ENCODE data around the gene HECTD4. TPM values are rescaled to one million over a fixed set of nuclear protein-coding genes. Genes with fewer than 3 reads are reported as not detected.

HECTD4 gene
- total RNA-seq, 1 experiment from 2014 or later: 31.2 TPM

DNA sequence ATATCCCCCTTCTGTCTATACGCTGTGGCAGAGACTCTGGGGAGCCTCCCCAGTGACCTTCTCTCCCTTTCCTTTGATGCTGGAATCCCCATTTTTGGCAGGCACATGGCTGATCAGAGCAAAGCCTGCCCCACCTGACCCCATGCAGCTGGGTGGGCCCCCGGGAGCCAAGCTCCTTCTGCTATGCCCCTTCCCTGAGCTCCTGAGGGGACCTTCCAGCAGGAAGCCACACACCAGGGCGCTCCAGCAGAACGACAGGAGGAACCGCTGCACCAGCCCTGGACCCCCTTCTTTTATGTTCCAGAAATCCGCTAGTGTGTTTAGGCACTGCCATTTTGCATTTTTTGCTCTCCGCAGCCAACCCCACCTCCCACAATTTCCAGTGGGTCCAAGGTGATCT, 212.3 kb downstream of the HECTD4 start (continued):
- TF ChIP-seq EZH2 (IDR thresholded peaks at IDR 0.05) (no peak), POLR2AphosphoS5 (IDR thresholded peaks at IDR 0.05; ENCODE audit: low read depth, low read length) (no peak), ZFX (IDR thresholded peaks at IDR 0.05) (no peak), ELF1 (IDR thresholded peaks at IDR 0.05; ENCODE audit: borderline replicate concordance, low read depth) (no peak)

DNA sequence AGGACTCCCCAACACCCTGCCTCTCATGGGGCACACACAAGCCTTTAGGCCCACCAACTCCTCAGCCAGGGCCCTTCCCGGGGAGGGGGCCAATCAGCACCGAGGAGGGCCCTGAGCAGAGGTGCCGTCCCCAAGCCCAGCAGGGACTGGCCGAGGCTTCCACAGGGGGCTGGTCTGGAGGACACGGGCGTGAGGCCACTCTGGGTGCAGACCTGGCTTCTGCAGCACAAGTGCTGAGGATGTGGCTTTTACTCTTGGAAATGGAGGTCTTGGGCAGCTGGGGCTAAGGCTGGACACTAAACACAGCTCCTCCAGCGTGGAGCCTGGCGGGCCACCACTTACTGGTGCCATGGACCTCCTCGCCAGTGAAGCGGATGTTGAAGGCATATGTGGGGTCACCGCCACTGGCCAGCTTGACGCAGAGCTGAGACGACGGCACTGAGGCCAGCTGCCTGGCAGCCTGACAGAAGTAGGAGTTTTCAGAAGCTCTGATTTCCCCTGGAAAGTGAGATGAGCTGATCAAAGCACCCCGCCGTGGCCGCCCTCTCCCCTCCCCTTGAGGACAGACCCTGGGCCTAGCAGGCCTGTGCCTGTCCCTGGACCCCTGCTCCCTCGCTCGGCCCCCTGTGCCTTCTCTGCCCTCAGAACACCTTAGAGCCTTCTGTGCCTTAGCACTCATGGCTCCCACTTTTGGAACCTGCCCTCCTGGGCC, 212.9 kb downstream of the HECTD4 start:
- POLR2A ChIA-PET: no interaction called here

GRCh38 chr12:112168561-112168971, 213.7 kb downstream of the HECTD4 start:
- no TSS peak for BruUV-seq (replicated peaks)
- Histone ChIP-seq H3K9me3 (ENCODE audit: control insufficient read depth in 1 of 2, insufficient read depth in 1 of 2, low read depth in 1 of 2, low read length in 2 of 2) (no peaks in the 10 kb centered on the region), H3K27ac (ENCODE audit: low read depth, low read length) (no peak overlapping the region), H3K9me2 (ENCODE audit: insufficient read depth) (no peaks in the 10 kb centered on the region), H3K4me1 (ENCODE audit: control insufficient read depth in 1 of 2, insufficient read depth in 2 of 2, low read length in 2 of 2) (no peaks in the 10 kb centered on the region; a peak in 1 of 4 replicates), H3K9ac (ENCODE audit: low read length) (no peak overlapping the region), H3K4me3 (replicated peaks in 1 of 2; ENCODE audit: low read depth in 1 of 2, low read length in 2 of 2) (no peak overlapping the region), H2AFZ (ENCODE audit: low read depth, low read length, poor library complexity, severe bottlenecking) (no peak overlapping the region), H3K79me2 (ENCODE audit: insufficient read depth, low read length) (no peaks in the 10 kb centered on the region), H3K4me2 (ENCODE audit: low read length) (no peak overlapping the region), H4K20me1 (ENCODE audit: insufficient read depth) (no peaks in the 10 kb centered on the region), H3K36me3 (ENCODE audit: control insufficient read depth in 1 of 2, insufficient read depth in 2 of 2, low read length in 2 of 2) (no peaks in the 10 kb centered on the region; a peak in 1 of 4 replicates), H3K27me3 (ENCODE audit: insufficient read depth, low read length) (no peaks in the 10 kb centered on the region)
- RAD21 ChIA-PET (ENCODE audit: low non-redundant PET in 1 of 2, low total read pairs in 2 of 2, uncharacterized antibody in 2 of 2, unreplicated experiment in 2 of 2): no interaction called here
- ATAC-seq: no peak
- POLR2A ChIA-PET: no interaction called here
- intact Hi-C loops (cut with micrococcal nuclease): no loop called here
- no peak for TF ChIP-seq JUND (IDR thresholded peaks at IDR 0.05)
- no peak for TF ChIP-seq TCF7L2 (IDR thresholded peaks at IDR 0.05; ENCODE audit: borderline replicate concordance, extremely low read depth, insufficient read depth, insufficient read length)
- no peak for TF ChIP-seq MAX (IDR thresholded peaks at IDR 0.05)
- no peak for TF ChIP-seq EGR1 (IDR thresholded peaks at IDR 0.05; ENCODE audit: low read depth)
- no peak for TF ChIP-seq ZNF274 (IDR thresholded peaks at IDR 0.05; ENCODE audit: low read depth, low read length)
- no peak for TF ChIP-seq ZBTB33 (IDR thresholded peaks at IDR 0.05; ENCODE audit: extremely low read depth, insufficient replicate concordance, low read length)
- no peak for TF ChIP-seq FOSL1 (IDR thresholded peaks at IDR 0.05; ENCODE audit: low read depth)
- no peak for TF ChIP-seq POLR2AphosphoS5 (IDR thresholded peaks at IDR 0.05; ENCODE audit: low read depth, low read length)
- no peak for DNase-seq (ENCODE audit: low read depth, low spot score)
- CTCF ChIA-PET: no interaction called here

More for the DNA sequence above, 212.9 kb downstream of the HECTD4 start:
- Histone ChIP-seq H3K9me3 (ENCODE audit: control insufficient read depth in 1 of 2, insufficient read depth in 1 of 2, low read depth in 1 of 2, low read length in 2 of 2) (no peaks in the 10 kb centered on the region), H3K9ac (ENCODE audit: low read length) (no peak overlapping the region), H4K20me1 (ENCODE audit: insufficient read depth) (no peaks in the 10 kb centered on the region), H3K4me3 (replicated peaks in 1 of 2; ENCODE audit: low read depth in 1 of 2, low read length in 2 of 2) (no peak overlapping the region), H3K36me3 (ENCODE audit: control insufficient read depth in 1 of 2, insufficient read depth in 2 of 2, low read length in 2 of 2) (no peaks in the 10 kb centered on the region; a peak in 1 of 4 replicates), H3K79me2 (ENCODE audit: insufficient read depth, low read length) (no peaks in the 10 kb centered on the region), H3K9me2 (ENCODE audit: insufficient read depth) (no peaks in the 10 kb centered on the region), H3K27ac (ENCODE audit: low read depth, low read length) (no peak overlapping the region), H2AFZ (ENCODE audit: low read depth, low read length, poor library complexity, severe bottlenecking) (no peak overlapping the region), H3K27me3 (ENCODE audit: insufficient read depth, low read length) (no peaks in the 10 kb centered on the region), H3K4me2 (ENCODE audit: low read length) (no peak overlapping the region), H3K4me1 (ENCODE audit: control insufficient read depth in 1 of 2, insufficient read depth in 2 of 2, low read length in 2 of 2) (no peaks in the 10 kb centered on the region; a peak in 1 of 4 replicates)
- DNase-seq (ENCODE audit: low read depth, low spot score): no peak
- BruUV-seq (replicated peaks): no TSS peak
- ChIA-PET RAD21 (ENCODE audit: low non-redundant PET in 1 of 2, low total read pairs in 2 of 2, uncharacterized antibody in 2 of 2, unreplicated experiment in 2 of 2) (no interaction called here), CTCF (no interaction called here)
- no peak for ATAC-seq
- no peak for TF ChIP-seq CEBPB (IDR thresholded peaks at IDR 0.05; ENCODE audit: low read depth)
- TF ChIP-seq MAX (IDR thresholded peaks at IDR 0.05): no peak
- TF ChIP-seq POLR2A (IDR thresholded peaks at IDR 0.05; ENCODE audit: borderline replicate concordance, extremely low read depth, insufficient read depth, insufficient read length): no peak
- TF ChIP-seq POLR2AphosphoS5 (IDR thresholded peaks at IDR 0.05; ENCODE audit: low read depth, low read length): no peak
- no peak for TF ChIP-seq ZFX (IDR thresholded peaks at IDR 0.05)
- intact Hi-C loops (cut with micrococcal nuclease): no loop called here
